Measurements from ENCODE around the gene CPEB4.

CPEB4 gene

DNA sequence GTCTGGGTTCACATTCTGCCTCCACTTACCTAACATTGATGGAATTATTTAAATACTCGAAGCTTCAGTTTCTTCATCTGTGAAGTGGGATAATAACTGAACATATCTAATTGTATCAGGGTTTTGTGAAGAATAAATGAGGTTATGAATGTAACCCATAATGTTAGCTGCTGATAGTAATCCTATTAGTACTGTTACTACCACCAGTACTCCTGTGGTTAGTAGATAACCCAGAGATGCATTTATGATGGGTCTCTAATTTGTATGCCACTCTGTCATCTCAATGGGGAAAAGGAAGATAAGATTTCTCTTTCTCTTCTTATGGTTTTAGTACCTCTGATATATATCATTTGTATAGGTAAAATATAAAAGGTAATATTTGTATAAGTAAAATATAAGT lies 16.0 kb downstream of the CPEB4 start:
- TF ChIP-seq, protein P1, sequence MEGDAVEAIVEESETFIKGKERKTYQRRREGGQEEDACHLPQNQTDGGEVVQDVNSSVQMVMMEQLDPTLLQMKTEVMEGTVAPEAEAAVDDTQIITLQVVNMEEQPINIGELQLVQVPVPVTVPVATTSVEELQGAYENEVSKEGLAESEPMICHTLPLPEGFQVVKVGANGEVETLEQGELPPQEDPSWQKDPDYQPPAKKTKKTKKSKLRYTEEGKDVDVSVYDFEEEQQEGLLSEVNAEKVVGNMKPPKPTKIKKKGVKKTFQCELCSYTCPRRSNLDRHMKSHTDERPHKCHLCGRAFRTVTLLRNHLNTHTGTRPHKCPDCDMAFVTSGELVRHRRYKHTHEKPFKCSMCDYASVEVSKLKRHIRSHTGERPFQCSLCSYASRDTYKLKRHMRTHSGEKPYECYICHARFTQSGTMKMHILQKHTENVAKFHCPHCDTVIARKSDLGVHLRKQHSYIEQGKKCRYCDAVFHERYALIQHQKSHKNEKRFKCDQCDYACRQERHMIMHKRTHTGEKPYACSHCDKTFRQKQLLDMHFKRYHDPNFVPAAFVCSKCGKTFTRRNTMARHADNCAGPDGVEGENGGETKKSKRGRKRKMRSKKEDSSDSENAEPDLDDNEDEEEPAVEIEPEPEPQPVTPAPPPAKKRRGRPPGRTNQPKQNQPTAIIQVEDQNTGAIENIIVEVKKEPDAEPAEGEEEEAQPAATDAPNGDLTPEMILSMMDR (IDR thresholded peaks at IDR 0.05; ENCODE audit: control extremely low read depth, extremely low read depth, low read depth, missing control alignments), result no peak
- POLR2A ChIA-PET, result interaction anchor here (0.9 to 1.1 kb wide), 2 partner anchors 11 to 15 kb away, joined by 3 to 4 read pairs; no protein-coding TSS in a partner anchor
- no peak for DNase-seq (ENCODE audit: extremely low spot score)
- CTCF ChIA-PET, result interaction anchor here (0.7 to 3.3 kb wide), 8 partner anchors 8 to 288 kb away, joined by 3 to 15 read pairs (median 7); no protein-coding TSS in a partner anchor

DNA sequence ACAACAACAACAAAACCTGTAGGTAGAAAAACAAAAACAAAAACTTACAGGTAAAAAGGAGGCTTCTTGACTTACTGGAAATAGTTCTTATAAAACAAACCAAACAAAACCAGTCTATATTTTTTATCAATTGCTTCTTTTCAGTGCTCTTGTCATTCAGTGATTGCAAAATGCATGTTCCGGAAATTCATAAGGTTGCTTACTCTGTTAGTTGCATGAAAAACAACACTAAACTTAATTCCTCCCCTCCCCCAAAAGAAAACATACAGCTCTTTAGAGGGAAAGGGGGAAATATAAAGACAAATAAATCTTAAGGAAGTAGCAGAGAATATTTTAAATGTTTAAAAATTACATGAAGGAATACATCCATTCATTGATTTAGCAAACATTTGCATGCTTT lies 19.1 kb downstream of the CPEB4 start:
- POLR2A ChIA-PET, result no interaction called here
- CTCF ChIA-PET, result interaction anchor here (0.9 to 4.3 kb wide), 5 partner anchors 9 to 241 kb away, joined by 3 to 29 read pairs (median 4); no protein-coding TSS in a partner anchor
- TF ChIP-seq, protein P1 (IDR thresholded peaks at IDR 0.05; ENCODE audit: control extremely low read depth, extremely low read depth, low read depth, missing control alignments), result no peak
- no peak for DNase-seq (ENCODE audit: extremely low spot score)

DNA sequence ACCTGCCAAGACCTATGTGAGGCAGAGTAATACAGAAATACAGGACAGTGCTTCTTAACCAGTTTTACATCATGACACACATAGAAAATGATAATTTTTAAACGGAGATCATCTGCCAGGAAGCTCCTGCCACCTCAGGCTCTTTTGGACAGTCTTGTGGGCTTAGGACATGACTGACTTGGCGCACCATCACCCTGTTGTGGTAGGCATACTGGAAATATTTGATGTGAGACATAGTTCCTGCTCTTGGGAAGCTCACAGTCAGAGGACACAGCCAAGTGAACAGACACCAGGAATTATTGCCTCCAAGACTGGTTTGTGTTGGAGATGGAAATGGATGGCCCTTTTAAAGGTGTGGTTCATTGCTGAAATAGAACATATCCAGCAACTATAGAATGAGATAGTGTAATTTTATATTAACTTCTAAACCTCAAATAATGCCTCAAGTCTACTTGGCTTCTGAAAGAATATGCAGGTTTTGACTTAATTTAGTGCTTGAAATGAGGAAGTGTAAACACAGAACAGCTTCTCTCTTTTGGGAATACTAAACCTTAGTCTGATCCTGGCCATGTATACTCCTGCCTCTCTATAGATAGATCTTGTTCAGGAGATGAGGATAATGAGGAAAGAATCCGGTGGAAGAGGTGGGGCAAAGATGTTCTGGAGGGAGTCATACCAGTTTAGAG lies 19.7 kb downstream of the CPEB4 start:
- TF ChIP-seq, protein P1 (IDR thresholded peaks at IDR 0.05; ENCODE audit: control extremely low read depth, extremely low read depth, low read depth, missing control alignments), result no peak
- ChIA-PET CTCF (interaction anchor here (0.9 to 4.3 kb wide), 6 partner anchors 10 to 292 kb away, joined by 3 to 29 read pairs (median 4); no protein-coding TSS in a partner anchor), POLR2A (no interaction called here)
- DNase-seq (ENCODE audit: extremely low spot score), result no peak

DNA sequence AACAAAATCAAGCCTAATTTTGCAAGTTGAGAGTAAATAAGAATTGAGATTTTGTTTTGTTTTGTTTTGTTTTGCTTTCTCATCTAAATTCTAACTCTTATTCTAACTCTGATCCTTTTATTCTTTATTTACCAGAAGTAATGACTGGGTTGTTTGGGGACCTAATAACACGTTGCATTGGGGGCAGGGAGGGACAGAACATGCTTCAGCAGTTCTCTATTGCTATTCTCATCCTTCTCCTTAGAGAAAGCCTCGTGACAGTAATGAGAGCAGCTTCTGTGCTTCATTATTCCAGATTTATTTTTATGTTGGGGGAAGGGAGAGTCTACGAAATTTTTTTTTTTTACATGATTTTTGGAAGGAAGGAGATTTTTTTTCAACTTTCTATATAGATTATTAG lies 21.1 kb downstream of the CPEB4 start:
- ChIA-PET CTCF (interaction anchor here (0.9 to 4.3 kb wide), 5 partner anchors 11 to 294 kb away, joined by 3 to 29 read pairs (median 3); no protein-coding TSS in a partner anchor), POLR2A (no interaction called here)
- no peak for DNase-seq (ENCODE audit: extremely low spot score)
- TF ChIP-seq, protein P1 (IDR thresholded peaks at IDR 0.05; ENCODE audit: control extremely low read depth, extremely low read depth, low read depth, missing control alignments), result no peak

DNA sequence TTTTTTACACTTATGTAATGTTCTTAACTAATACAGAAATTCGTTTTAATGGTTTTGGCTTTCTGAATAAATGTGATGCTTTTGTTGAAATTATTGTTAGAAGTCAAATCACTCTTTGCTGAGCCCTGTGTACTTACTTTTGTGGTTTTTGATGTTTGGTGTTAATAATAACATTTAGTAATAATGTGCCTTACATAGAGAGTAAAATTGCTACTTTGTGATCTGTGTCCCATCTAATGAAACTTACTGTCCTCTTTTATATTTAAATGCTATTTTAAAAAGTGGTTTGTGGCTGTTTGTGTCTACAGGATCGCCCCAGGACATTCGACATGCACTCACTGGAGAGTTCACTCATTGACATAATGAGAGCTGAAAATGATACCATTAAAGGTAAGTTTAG lies 22.1 kb downstream of the CPEB4 start:
- ChIA-PET CTCF (interaction anchor here (1.5 to 4.3 kb wide), 2 partner anchors 9 to 15 kb away, joined by 5 to 29 read pairs; no protein-coding TSS in a partner anchor), POLR2A (no interaction called here)
- no peak for DNase-seq (ENCODE audit: extremely low spot score)
- TF ChIP-seq, protein P1 (IDR thresholded peaks at IDR 0.05; ENCODE audit: control extremely low read depth, extremely low read depth, low read depth, missing control alignments), result no peak

DNA sequence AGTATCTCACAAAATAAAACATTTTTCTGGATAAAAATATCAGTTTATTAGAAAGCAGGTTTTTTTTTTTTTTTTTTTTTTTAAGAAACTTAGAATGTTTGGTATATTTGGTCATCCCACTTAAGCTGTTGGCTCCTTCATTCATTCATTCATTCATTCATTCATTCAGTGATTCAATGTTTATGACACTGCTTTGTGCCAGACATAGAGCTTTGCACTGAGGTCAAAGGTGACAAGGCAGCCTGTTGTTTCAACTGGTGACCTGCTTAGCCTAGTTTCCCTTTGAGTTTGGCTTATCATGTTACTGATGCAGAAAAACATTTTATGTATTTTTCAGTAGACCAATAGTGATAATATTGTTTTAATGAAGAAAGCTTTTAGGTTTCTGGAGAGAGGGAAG lies 23.5 kb downstream of the CPEB4 start:
- TF ChIP-seq, protein P1 (IDR thresholded peaks at IDR 0.05; ENCODE audit: control extremely low read depth, extremely low read depth, low read depth, missing control alignments), result no peak
- POLR2A ChIA-PET, result no interaction called here
- DNase-seq (ENCODE audit: extremely low spot score), result no peak
- CTCF ChIA-PET, result interaction anchor here (1.4 to 2.9 kb wide), 4 partner anchors 8 to 293 kb away, joined by 3 to 12 read pairs (median 6); no protein-coding TSS in a partner anchor
